Measurements from ENCODE around the gene OR13C9. TPM values are rescaled to one million over a fixed set of nuclear protein-coding genes. Genes with fewer than 3 reads are reported as not detected.
"Not testable (repeated sequence)": the region's sequence is repeated elsewhere in the genome, so short reads cannot be mapped to it uniquely, and the experiment has no call there.

Gene OR13C9
- total and polyA plus RNA-seq, 9 of the 15 experiments (the other 6 are each of a cell fraction or from before 2014, with no cell fraction given), result not detected

DNA sequence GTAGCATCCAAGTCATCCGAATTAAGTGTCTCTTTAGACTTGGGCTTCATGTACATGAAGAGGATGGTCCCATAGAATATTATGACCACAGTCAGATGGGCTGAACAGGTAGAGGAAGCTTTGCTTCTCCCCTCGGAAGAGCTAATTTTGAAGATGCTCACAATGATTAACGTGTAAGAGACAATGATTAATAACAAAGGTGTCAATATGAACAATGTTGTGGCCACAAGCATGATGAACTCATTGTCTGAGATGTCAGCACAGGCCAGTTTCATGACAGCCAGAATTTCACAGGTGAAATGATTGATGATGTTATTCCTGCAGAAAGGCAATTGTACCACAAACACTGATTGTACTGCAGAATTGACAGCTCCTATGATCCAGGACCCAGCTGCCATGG lies 13.2 kb downstream of the OR13C9 start:
- H3K36me3 ChIP-seq (ENCODE audit: control insufficient read depth, insufficient read depth, low read length), result no peaks in the 10 kb centered on the region
- intact Hi-C loops (cut with micrococcal nuclease) (loop anchor here (10.0 kb wide), 1 partner anchor 60 kb away; no protein-coding TSS in a partner anchor), in situ Hi-C loops (cut with MboI) (no loop called here)
- no peak overlapping the region for H2AFZ ChIP-seq (ENCODE audit: low read depth, low read length)
- ATAC-seq (no peak), FAIRE-seq (no peak), DNase-seq (ENCODE audit: extremely low read depth in 1 of 4, low spot score in 3 of 4) (no peak)
- H4K20me1 ChIP-seq (replicated peaks; ENCODE audit: control insufficient read depth, insufficient read depth, low read length), result no peaks in the 10 kb centered on the region
- 3% methylated on average over 3 of the region's 3 CpGs for WGBS (ENCODE audit: insufficient coverage, low coverage, missing lambda C conversion rate)
- H3K27ac ChIP-seq (ENCODE audit: extremely low read depth, low read depth, low read length), result no peak overlapping the region
- no peaks in the 10 kb centered on the region for H3K79me2 ChIP-seq (ENCODE audit: control insufficient read depth, insufficient read depth, low read length)
- TF ChIP-seq NBN (IDR thresholded peaks at IDR 0.05; ENCODE audit: low read depth), result no peak
- no peak for TF ChIP-seq GATAD2B (IDR thresholded peaks at IDR 0.05; ENCODE audit: borderline replicate concordance)
- no peak for TF ChIP-seq MBD2 (IDR thresholded peaks at IDR 0.05; ENCODE audit: borderline replicate concordance, low read depth)
- TF ChIP-seq EP400 (IDR thresholded peaks at IDR 0.05), result no peak
- TF ChIP-seq, protein P1, sequence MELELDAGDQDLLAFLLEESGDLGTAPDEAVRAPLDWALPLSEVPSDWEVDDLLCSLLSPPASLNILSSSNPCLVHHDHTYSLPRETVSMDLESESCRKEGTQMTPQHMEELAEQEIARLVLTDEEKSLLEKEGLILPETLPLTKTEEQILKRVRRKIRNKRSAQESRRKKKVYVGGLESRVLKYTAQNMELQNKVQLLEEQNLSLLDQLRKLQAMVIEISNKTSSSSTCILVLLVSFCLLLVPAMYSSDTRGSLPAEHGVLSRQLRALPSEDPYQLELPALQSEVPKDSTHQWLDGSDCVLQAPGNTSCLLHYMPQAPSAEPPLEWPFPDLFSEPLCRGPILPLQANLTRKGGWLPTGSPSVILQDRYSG (tag; conservative IDR thresholded peaks at IDR 0.05; ENCODE audit: low read depth), result no peak
- no peak for TF ChIP-seq CBX3 (IDR thresholded peaks at IDR 0.05; ENCODE audit: borderline replicate concordance in 1 of 2, low read length in 2 of 2)
- no peak for TF ChIP-seq GATAD2A (IDR thresholded peaks at IDR 0.05)
- no peak for TF ChIP-seq NCOR1 (IDR thresholded peaks at IDR 0.05)
- TF ChIP-seq BHLHE40 (IDR thresholded peaks at IDR 0.05; ENCODE audit: low read length), result no peak
- no peak for TF ChIP-seq ARID1B (IDR thresholded peaks at IDR 0.05)
- TF ChIP-seq ZNF12 (CRISPR knock-in tag; IDR thresholded peaks at IDR 0.05), result no peak
- H3K9ac ChIP-seq (ENCODE audit: insufficient read depth in 1 of 2, low read depth in 2 of 2, low read length in 2 of 2), result no peak overlapping the region
- no peaks in the 10 kb centered on the region for H3K9me3 ChIP-seq (replicated peaks; ENCODE audit: control insufficient read depth, insufficient read depth, low read depth, low read length)
- no peak overlapping the region for H3K4me3 ChIP-seq
- no peaks in the 10 kb centered on the region for H3K4me1 ChIP-seq (replicated peaks in 1 of 2; ENCODE audit: control insufficient read depth in 2 of 2, insufficient read depth in 2 of 2, low read length in 2 of 2)
- no peaks in the 10 kb centered on the region for H3K27me3 ChIP-seq (ENCODE audit: control insufficient read depth in 2 of 2, insufficient read depth in 2 of 2, low read length in 2 of 2)
- ChIA-PET CTCF (ENCODE audit: low intra/inter-chr PET ratio) (no interaction called here), POLR2A (no interaction called here)
- H3K4me2 ChIP-seq (ENCODE audit: insufficient read depth, low read length), result no peak overlapping the region
- BruUV-seq (replicated peaks), result no TSS peak
- H3K9me1 ChIP-seq (ENCODE audit: control insufficient read depth, insufficient read depth, low read length), result no peaks in the 10 kb centered on the region

DNA sequence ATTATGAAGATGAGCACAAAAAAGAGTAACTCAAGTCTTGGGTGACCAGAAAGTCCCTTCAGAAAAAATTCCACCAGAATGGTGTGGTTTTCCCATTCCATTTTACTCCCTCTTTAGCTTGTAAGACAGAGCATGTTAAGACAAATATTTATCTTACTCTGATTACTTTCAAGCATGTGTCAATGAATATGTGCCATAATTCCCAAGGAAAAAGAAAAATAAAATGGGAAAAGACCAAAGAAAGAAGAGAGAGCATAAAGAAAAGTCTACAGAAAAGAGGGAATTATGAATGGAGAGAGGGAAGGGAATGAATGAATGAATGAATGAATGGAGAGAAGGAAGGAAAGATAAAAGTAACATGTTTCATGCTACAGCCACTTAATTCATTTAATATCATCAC lies 18.7 kb downstream of the OR13C9 start, which contains the start of gene OR13C5:
Gene OR13C5, minus strand, starts transcription at position 101 of the 400 bp plus-strand sequence. Its CDS starts 0 bp downstream, at position 101.
- H3K4me1 ChIP-seq (replicated peaks in 1 of 2; ENCODE audit: control insufficient read depth in 2 of 2, insufficient read depth in 2 of 2, low read length in 2 of 2); H3K79me2 ChIP-seq (ENCODE audit: control insufficient read depth, insufficient read depth, low read length); H2AFZ ChIP-seq (ENCODE audit: low read depth, low read length); POLR2A ChIA-PET; intact Hi-C loops (cut with micrococcal nuclease); DNase-seq (ENCODE audit: extremely low read depth in 1 of 4, low spot score in 3 of 4); H3K9me3 ChIP-seq (replicated peaks; ENCODE audit: control insufficient read depth, insufficient read depth, low read depth, low read length); H3K27ac ChIP-seq (ENCODE audit: extremely low read depth, low read depth, low read length); H3K4me2 ChIP-seq (ENCODE audit: insufficient read depth, low read length); H3K9me1 ChIP-seq (ENCODE audit: control insufficient read depth, insufficient read depth, low read length); H3K4me3 ChIP-seq; FAIRE-seq; H4K20me1 ChIP-seq (replicated peaks; ENCODE audit: control insufficient read depth, insufficient read depth, low read length); H3K36me3 ChIP-seq (ENCODE audit: control insufficient read depth, insufficient read depth, low read length); BruUV-seq (replicated peaks); CTCF ChIA-PET (ENCODE audit: low intra/inter-chr PET ratio); H3K9ac ChIP-seq (ENCODE audit: insufficient read depth in 1 of 2, low read depth in 2 of 2, low read length in 2 of 2); ATAC-seq; H3K27me3 ChIP-seq (ENCODE audit: control insufficient read depth in 2 of 2, insufficient read depth in 2 of 2, low read length in 2 of 2); in situ Hi-C loops (cut with MboI): not testable (repeated sequence)

DNA sequence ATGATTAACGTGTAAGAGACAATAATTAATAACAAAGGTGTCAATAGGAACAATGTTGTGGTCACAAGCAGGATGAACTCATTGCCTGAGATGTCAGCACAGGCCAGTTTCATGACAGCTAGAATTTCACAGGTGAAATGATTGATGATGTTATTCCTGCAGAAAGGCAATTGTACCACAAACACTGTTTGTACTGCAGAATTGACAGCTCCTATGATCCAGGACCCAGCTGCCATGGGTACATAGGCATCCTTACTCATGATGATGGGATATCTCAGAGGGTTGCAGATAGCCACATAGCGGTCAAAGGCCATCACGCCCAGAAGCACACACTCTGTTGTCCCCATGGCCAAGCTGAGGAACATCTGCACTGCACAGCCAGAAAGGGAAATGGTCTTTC lies 19.3 kb downstream of the OR13C9 start:
- intact Hi-C loops (cut with micrococcal nuclease); H2AFZ ChIP-seq (ENCODE audit: low read depth, low read length); H3K27ac ChIP-seq (ENCODE audit: extremely low read depth, low read depth, low read length); H3K36me3 ChIP-seq (ENCODE audit: control insufficient read depth, insufficient read depth, low read length); H4K20me1 ChIP-seq (replicated peaks; ENCODE audit: control insufficient read depth, insufficient read depth, low read length); CTCF ChIA-PET (ENCODE audit: low intra/inter-chr PET ratio); H3K79me2 ChIP-seq (ENCODE audit: control insufficient read depth, insufficient read depth, low read length); H3K4me2 ChIP-seq (ENCODE audit: insufficient read depth, low read length); H3K9ac ChIP-seq (ENCODE audit: insufficient read depth in 1 of 2, low read depth in 2 of 2, low read length in 2 of 2); BruUV-seq (replicated peaks); H3K9me3 ChIP-seq (replicated peaks; ENCODE audit: control insufficient read depth, insufficient read depth, low read depth, low read length); in situ Hi-C loops (cut with MboI); H3K4me1 ChIP-seq (replicated peaks in 1 of 2; ENCODE audit: control insufficient read depth in 2 of 2, insufficient read depth in 2 of 2, low read length in 2 of 2); POLR2A ChIA-PET; H3K27me3 ChIP-seq (ENCODE audit: control insufficient read depth in 2 of 2, insufficient read depth in 2 of 2, low read length in 2 of 2); H3K9me1 ChIP-seq (ENCODE audit: control insufficient read depth, insufficient read depth, low read length); FAIRE-seq; DNase-seq (ENCODE audit: extremely low read depth in 1 of 4, low spot score in 3 of 4); ATAC-seq; H3K4me3 ChIP-seq: not testable (repeated sequence)
- 0% methylated on average over 1 of the region's 3 CpGs for WGBS (ENCODE audit: insufficient coverage, low coverage, missing lambda C conversion rate)
